Left renal cortex interstitium (tissue), 4 donors: ENCODE results near the gene CLEC4C. TPM values are rescaled to one million over a fixed set of nuclear protein-coding genes. Genes with fewer than 3 reads are reported as not detected.

Experiments used
- DNase-seq, 4 donors: peaks; one replicate each; pipeline ENCODE4 v3.0.0-alpha.2; 2013; ENCODE audit warnings: low read depth in 4 of 4, low spot score in 2 of 4, missing footprints in 1 of 4
- polyA plus RNA-seq, 4 donors: library from polyadenylated mRNA; unstranded; fragments of 120-200 nt; gene quantifications; one replicate each; pipeline ENCODE4 v1.2.1, GENCODE V29; 2013; ENCODE audit not compliant: insufficient read length in 4 of 4

CLEC4C gene
- polyA plus RNA-seq, 4 donors, result 0.16 to 0.21 (median 0.16) TPM; not detected in 1

DNA sequence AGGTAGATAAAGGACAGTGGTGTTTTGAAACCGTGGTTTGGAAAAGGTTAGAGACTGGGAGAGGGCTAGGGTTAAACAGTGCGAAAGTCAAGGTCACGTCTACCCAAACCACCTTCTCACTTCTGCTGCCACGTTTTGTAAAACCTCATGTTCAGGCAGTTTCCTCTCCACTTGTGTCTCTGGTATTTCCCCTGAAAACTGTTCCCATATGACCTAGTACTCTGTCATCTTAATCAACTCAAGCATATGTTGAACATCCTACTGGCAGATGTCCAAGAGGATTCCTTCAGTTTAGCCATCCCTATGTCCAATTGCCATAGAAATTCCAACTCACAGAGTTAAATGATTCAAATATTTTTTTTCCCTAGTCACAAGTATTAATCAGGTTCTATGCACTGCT, 17.4 kb downstream of the CLEC4C start:
- DNase-seq, result no peak

DNA sequence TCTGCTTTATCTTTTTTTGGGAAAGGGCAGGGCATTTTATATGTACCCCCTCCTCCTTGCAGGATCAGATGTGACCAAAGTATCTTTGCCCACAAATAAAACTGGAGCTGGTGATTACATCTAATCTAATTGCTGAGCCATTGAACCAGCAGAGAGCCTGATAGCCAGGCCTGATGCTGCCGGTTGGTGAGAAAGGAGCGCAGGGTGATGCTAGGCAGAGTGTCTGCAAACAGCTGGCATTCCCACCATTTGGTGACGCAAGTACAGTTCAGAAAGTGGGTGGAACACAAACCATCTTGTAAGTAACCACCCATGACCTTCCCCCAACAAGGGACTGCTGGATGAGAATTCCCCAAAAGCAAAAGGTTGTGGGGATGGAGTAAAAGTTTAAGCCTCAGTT, 23.2 kb downstream of the CLEC4C start:
- DNase-seq, result no peak

DNA sequence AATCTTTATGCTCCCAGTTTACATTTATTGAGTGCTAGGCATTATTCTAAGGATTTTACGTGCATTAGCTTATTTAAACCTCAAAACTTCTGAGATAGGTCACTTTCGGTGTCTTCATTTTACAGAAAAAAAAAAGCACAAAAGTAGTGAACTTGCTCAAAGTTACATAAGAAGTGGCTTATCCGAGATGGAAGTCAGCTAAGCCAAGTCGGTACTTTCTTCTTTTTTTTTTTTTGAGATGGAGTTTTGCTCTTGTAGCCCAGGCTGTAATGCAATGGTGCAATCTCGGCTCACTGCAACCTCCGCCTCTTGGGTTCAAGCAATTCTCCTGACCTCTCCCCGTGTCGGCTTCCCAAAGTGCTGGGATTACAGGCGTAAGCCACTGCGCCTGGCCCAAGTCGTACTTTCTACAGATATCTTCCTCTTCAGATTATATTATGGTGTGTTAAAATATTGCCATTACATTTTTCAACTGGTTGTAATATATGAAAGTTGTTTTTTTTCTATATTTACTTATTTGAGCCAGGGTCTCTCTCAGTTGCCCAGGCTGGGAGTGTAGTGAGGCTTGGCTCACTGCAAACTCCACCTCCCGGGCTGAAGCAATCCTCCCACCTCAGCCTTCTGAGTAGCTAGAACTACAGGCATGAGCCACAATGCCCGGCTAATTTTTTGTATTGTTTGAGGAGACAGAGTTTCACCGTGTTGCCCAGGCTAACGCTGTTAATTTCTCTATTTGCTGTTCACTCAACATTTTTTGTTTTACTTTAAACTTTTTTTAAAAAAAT, 27.0 kb downstream of the CLEC4C start:
- DNase-seq, result no peak

DNA sequence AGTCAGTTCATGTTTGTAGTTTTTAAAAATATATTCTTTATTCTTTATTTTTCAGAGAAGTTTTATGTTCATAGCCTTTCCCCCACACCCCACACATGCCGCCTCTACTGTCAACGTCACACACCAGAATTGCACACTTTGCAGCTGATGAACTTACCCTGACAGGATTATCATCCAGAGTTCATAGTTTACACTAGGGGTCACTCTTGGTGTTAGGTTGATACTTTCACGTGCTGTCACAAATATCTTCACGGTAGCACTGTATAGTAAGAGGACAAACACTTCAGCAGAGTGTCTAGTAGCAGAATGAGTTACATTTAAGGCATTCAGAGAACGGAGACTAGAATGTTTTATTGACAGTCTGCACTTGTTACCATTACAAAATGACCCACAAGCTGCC, 30.8 kb downstream of the CLEC4C start:
- no peak for DNase-seq

DNA sequence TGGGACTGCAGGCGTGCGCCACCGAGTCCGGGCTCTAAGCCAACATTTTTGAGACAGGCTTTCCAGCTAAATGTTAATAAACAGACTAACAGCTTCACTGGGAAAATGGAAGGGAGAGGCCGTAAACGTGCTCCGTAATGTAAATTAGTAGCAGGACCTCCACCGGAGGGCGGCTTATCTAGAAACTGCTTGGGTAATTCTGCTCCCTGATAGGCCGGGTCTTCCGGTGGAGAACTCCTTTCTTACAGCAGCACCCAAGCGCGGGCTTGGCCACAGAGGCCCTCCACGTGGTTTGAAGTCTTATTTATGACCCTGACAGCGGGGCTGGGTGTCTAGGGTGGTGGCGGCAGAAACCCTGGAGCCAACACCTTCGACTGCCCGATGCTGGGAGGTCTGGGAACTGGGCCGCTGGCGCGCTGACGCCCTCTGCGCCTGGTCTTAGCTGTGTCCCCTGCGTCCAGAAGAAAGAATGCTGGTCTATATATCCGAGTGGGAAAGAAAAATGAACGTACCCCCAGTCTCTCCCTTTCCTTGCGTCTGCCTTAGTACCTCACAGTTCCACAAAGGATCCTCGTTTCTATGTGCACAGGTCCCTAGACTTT, 34.2 kb downstream of the CLEC4C start:
- DNase-seq, result no peak

DNA sequence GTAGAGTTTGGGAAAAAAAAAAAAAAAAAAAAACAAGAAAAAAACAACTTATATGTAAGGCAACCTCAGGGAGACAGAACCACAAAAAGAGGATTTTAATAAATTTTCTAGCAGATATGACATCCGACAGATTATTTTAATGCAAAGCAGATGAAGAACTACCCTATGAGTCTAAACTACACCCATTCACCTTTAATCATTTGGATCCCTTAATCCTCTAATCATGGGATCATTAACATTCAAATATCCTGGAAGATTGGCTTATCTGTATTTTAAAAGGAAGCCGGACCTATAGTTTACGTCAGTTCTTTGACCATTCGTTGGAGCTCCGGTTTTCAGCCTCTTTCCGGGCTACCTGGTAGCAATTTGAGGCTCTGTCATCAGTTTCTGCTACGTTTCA, 36.0 kb downstream of the CLEC4C start, which contains the start of gene DPPA3:
TSS of gene DPPA3 (plus strand) at position 301 of the 400 bp plus-strand sequence. CDS start 138 bp downstream, outside the sequence.
- DNase-seq, result no peak

DNA sequence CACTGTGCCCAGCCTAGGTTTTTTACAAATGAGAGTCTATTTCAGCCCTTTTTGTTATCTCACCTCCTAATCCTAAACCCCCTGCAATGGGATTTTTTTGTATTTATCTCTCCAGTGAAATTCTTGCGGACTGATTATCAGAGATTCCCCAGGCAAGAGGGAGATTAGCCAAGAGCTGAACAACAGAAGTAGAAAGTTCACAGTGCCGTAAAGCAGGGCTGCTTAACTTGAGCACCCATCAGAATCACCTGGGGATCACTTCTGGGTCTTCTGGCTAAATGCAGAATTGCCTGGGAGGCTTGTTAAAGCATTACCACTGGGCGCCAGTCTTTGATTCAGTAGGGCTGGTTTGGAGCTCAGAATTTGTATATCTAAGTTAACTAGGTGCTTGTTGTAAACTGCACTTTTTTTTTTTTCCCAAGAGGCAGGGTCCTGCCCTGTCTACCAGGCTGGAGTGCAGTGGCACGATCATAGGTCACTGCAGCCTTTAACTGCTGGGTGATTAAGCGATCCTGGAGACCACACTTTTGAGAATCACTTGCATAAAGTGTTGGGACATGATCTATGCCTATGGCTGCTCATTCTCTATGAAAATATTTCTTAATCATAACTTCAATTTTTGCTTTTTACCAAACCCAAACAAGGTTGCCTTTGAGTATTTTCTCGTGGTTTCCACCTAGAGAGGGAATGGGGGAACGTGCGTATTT, 37.1 kb downstream of the CLEC4C start:
- DNase-seq, result no peak

DNA sequence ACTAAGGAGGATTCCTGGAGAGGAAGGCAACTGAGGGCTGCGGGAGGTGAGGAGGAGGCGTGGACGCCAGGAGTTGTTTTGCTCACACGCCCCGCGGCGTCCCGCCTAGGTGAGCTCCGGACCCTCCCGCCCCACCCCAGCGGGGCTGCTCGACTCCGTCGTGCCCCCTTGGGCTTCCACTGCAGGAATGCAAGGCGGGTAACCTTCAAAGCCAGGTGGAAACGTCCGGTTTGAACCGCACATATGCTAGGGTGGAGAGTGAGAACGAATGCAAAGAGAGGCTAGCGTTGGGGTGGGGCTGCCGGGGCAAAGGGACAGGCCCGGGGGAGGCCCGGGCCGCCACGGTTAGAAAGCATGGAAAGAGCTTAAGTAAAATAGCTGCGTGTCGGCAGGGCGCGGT, 41.3 kb downstream of the CLEC4C start:
- no peak for DNase-seq

DNA sequence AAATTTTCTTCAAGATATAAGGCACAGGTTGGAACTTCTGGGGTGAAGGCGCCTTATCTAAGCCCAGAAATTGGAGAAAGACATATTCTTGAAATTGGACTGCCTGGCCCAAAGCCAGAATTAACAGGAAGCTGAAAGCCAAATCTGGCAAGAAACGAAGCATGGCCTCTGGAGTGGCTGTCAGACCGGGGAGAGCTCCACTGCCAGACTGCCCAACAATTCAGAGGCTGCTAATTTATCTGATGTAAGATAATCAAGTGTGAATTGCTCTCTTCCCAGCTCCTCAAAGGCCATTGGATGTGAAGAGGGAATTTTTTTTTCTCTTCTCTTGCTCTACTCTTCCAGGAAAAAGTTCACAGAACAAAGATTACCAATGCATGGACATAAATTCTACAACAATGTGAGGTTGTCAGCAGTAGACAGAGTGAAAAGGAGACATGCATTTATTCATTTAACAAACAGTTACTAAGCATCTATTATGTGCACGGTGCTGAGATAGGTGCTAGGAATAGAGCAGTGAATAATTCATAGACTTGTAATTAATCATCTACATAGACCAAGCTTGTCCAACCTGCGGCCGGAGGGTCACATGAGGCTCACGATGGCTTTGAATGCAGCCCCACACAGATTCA, 51.5 kb downstream of the CLEC4C start, which contains the start of gene GDF3:
TSS of gene GDF3 (minus strand) at position 210 of the 632 bp plus-strand sequence. CDS start at position 163, 47 bp downstream.
- peak in 2 of 4 donors; percentile 5 to 17 for DNase-seq

DNA sequence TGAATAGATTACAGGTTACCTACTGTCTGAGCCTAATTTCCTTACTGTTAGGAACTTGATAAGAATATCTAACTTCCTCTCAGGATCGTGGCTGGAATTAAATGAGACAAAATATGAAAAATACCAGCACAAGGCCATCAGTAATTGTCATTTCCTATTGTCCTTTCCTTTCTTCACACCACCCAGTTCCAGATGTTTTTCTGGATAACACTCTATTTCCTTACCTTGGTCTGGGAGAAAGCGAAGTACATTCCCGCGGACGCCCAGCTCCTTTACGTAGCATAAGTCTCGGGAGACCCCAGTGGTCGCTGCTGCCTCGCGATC, 52.0 kb downstream of the CLEC4C start:
- DNase-seq, result no peak

DNA sequence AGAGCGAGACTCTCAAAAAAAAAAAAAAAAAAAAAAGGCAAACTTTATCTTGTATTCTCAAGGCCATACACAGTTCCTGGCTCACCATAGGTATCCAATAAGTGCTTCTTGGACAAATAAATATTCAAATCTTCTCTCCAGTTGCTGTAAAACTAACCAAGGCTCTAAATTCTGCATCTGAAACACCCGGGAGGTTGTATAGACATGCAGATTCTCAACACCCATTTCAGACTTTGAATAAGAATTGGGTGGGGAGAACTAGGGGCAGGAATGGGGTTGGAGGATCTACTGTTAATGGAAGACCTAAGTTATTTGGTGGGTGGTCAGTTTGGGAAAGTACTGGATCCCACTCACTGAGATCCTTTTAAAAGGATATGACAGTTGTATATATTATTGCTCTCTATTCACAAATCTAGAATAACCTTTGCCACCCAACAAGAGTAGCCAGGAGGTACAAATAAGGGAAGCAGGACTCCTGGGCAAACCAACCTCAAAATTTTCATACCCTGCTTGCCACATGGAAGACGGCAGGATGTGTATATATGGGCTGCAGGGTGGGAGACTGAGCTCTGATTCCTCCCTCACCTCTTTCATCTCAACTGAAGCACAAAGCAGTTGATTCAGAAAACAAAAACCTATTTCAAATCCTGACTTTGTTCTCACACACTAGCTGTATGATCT, 52.5 kb downstream of the CLEC4C start:
- no peak for DNase-seq

DNA sequence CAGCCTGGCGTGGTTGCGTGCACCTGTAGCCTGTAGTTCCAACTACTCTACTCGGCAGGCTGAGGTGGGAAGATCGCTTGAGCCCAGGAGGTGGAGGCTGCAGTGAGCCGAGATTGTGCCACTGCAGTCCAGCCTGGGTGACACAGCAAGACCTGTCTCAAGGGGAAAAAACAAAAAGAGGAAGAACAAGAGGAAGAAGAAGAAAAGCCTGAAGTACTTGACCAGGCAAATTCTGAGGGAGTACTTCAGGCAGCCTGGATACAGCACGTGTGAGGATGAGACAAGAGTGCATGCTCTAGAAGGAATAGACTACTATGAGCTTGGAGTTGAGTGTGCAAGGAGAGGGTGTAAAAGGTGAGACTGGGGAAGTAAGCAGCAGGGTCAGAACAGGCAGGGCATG, 53.4 kb downstream of the CLEC4C start:
- DNase-seq, result no peak

DNA sequence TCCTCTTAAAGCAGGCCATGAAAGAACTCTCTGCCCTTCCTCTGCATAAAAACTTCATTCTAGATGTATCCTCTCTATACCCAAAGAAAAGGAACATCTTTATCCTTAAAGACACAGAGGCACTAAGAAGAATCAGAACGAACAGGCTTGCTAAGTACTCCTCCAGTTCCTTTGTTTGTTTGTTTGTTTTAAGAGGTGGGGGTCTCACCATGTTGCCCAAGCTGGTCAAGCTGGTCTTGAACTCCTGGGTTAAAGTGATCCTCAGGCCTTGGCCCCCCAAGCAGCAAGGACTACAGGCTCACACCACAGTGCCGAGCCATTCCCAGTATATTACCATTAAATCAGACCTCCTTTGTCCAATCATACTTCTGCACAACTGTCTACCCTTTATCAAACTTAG, 65.6 kb downstream of the CLEC4C start:
- no peak for DNase-seq

Other genes starting within 250 kb of the CLEC4C start
- gene CD163, start 243.6 kb downstream of the CLEC4C start, polyA plus RNA-seq, result 10 to 100 TPM in 1 of 4 donors, 1 to 10 TPM in 3; 7.3 to 11.1 (median 8.9) TPM
- gene APOBEC1, start 81.5 kb downstream of the CLEC4C start, polyA plus RNA-seq, result not detected
- 1 to 10 TPM in 1 of 4 donors, under 1 TPM in 3; 0.33 to 1.6 (median 0.56) TPM for gene GDF3, start 51.6 kb downstream of the CLEC4C start, polyA plus RNA-seq
- not detected for gene DPPA3, start 35.9 kb downstream of the CLEC4C start, polyA plus RNA-seq
- gene NANOGNB, start 17.8 kb upstream of the CLEC4C start, polyA plus RNA-seq, result not detected
- under 1 TPM; 0.11 to 0.33 (median 0.27) TPM for gene NANOG, start 42.0 kb upstream of the CLEC4C start, polyA plus RNA-seq
- gene SLC2A14, start 125.5 kb upstream of the CLEC4C start, polyA plus RNA-seq, result under 1 TPM; 0.68 to 0.89 (median 0.81) TPM
- gene SLC2A3, start 188.8 kb upstream of the CLEC4C start, polyA plus RNA-seq, result 10 to 100 TPM; 12.3 to 21.4 (median 17.8) TPM